CD1c-positive myeloid dendritic cell (primary cell): Measurements from ENCODE around the gene PTPRN2.

ENCODE experiments used
- DNase-seq: peaks from one replicate; pipeline ENCODE4 v3.0.0-alpha.2; 2016; ENCODE audit errors: extremely low spot score

Gene PTPRN2

GRCh38 chr7:158489462-158490155 lies 98.0 kb downstream of the PTPRN2 start:
- no peak for DNase-seq

- DNase-seq, result no peak
These were observed 99.2 kb downstream of the PTPRN2 start for GRCh38 chr7:158488181-158488971.

GRCh38 chr7:158487631-158488151 lies 99.9 kb downstream of the PTPRN2 start:
- no peak for DNase-seq

- no peak for DNase-seq
These were observed 100.7 kb downstream of the PTPRN2 start for GRCh38 chr7:158486919-158487318.

GRCh38 chr7:158484801-158485531 lies 102.7 kb downstream of the PTPRN2 start:
- no peak for DNase-seq

GRCh38 chr7:158482480-158482879 lies 105.1 kb downstream of the PTPRN2 start:
- DNase-seq, result no peak

- DNase-seq, result no peak
These were observed 108.0 kb downstream of the PTPRN2 start for GRCh38 chr7:158479664-158480025.

GRCh38 chr7:158479021-158479663 lies 108.5 kb downstream of the PTPRN2 start:
- no peak for DNase-seq

GRCh38 chr7:158477866-158478265 lies 109.8 kb downstream of the PTPRN2 start:
- no peak for DNase-seq

GRCh38 chr7:158476331-158476932 lies 111.2 kb downstream of the PTPRN2 start:
- no peak for DNase-seq

GRCh38 chr7:158475679-158476052 lies 112.0 kb downstream of the PTPRN2 start:
- DNase-seq, result no peak

GRCh38 chr7:158475036-158475678 lies 112.5 kb downstream of the PTPRN2 start:
- DNase-seq, result no peak

GRCh38 chr7:158474488-158474887 lies 113.1 kb downstream of the PTPRN2 start:
- DNase-seq, result no peak

GRCh38 chr7:158473946-158474345 lies 113.7 kb downstream of the PTPRN2 start:
- no peak for DNase-seq

- no peak for DNase-seq
These were observed 114.4 kb downstream of the PTPRN2 start for GRCh38 chr7:158473221-158473620.

- DNase-seq, result no peak
These were observed 115.0 kb downstream of the PTPRN2 start for GRCh38 chr7:158472596-158472995.

GRCh38 chr7:158471716-158472115 lies 115.9 kb downstream of the PTPRN2 start:
- no peak for DNase-seq

GRCh38 chr7:158470336-158470735 lies 117.3 kb downstream of the PTPRN2 start:
- DNase-seq, result peak; percentile 16

GRCh38 chr7:158469396-158470051 lies 118.1 kb downstream of the PTPRN2 start:
- peak; percentile 58 for DNase-seq

GRCh38 chr7:158468700-158469296 lies 118.8 kb downstream of the PTPRN2 start:
- DNase-seq, result no peak
